HG02885 (cell line): ENCODE data around the gene CD2AP.
"Not testable (repeated sequence)": the region's sequence is repeated elsewhere in the genome, so short reads cannot be mapped to it uniquely, and the experiment has no call there.

ENCODE experiments used
- ATAC-seq: cut with Tn5 transposase; IDR thresholded peaks from one replicate; pipeline ENCODE4 v1.9.1; 2021; ENCODE audit warnings: mild to moderate bottlenecking; ENCODE audit not compliant: unreplicated experiment, poor library complexity

Gene CD2AP

GRCh38 chr6:47477497-47478232 is at the start of gene CD2AP:
CD2AP (plus strand) TSS chr6:47477789; CDS start chr6:47478245, 456 bp downstream.
- peak; percentile 80 for ATAC-seq

DNA sequence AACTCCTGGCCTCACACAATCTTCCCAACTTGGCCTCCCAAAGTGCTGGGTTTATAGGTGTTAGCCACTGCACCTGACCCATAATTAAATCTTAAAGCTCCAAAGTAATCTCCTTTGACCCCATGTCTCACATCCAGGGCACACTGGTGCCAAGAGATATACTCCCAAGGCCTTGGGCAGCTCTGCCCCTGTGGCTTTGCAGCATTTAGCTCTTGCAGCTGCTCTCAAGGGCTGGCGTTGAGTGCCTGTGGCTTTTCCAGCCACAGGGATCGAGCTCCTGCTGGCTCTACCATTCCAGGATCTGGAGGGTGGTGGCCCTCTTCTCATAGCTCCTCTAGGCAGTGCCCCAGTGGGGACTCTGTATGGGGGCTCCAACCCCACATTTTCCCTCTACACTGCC is 49.3 kb upstream of the CD2AP start:
- no peak for ATAC-seq

- no peak for ATAC-seq
Observed at GRCh38 chr6:47428746-47429664, 48.6 kb upstream of the CD2AP start.

GRCh38 chr6:47434372-47435253 is 43.0 kb upstream of the CD2AP start:
- no peak for ATAC-seq

DNA sequence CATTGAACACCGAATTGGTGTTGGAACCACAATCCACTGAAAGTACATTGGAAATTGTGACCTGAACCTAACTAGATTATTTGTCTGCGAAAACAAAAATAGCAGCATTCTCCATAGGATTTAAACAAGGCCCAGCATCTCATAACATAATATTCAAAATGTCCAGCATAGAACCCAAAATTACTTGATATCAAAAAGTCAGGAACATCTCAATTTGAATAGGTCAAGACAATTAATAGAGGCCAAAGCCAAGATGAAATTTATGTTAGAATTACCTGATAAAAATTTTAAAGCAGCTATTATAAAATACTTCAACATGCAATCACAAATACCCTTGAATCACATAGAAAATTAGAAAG is 42.4 kb upstream of the CD2AP start:
- ATAC-seq, result no peak

DNA sequence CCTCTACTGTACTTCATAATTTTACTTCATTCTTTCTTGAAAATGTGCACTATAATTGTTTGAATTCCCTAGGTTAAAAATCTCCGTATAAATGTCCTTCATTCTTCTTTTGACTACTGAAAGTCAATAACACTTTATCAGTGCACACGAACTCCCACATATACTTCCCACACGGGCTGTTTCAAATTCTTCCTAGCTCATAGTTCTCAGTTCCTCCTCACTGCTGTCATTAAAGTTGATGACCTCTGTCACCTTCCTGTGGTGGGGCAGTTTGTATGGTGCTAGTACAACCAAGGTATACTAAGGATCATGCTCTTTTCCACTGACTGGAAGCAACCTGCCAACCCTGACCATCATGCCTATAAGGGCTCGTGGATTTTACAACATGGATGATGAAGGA is 40.0 kb upstream of the CD2AP start:
- peak; percentile 77 for ATAC-seq

DNA sequence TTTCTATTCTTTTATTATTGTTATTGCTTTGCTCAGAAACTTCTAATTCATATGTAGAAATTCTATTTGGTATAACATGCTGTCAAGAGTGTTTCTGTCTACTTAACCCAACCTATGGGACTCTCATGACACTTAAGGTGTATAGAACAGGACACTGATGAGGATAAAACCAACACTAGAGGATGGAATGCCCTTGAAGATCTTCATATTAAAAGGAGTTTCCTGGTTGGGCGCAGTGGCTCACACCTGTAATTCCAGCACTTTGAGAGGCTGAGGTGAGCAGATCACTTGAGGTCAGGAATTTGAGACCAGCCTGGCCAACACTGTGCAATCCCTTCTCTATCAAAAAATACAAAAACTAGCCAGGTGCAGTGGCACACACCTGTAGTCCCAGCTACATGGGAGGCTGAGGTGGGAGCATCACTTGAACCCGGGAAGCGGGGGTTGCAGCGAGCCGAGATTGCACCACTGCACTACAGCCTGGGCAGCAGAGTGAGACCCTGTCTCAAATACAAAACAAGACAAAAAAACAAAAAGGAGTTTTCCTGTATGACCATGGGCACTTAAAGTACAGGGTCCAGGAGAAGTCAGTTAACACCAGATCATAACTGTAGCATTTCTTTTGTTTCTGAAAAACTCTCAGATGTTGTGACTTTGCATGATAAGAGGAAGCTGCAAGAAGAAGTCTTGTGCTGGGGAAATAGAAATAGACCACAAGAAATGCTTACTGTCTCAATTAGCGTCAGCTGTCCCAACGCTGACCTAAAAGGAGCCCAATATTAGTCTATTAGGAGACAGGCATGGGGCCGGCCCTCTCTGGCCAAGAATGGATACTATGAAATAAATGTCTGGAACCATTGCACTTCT is 38.9 kb upstream of the CD2AP start:
- peak; percentile 79 for ATAC-seq

GRCh38 chr6:47439348-47439668 is 38.3 kb upstream of the CD2AP start:
- peak; percentile 37 for ATAC-seq

- peak; percentile 55 for ATAC-seq
Observed at GRCh38 chr6:47440719-47441118, 36.9 kb upstream of the CD2AP start.

DNA sequence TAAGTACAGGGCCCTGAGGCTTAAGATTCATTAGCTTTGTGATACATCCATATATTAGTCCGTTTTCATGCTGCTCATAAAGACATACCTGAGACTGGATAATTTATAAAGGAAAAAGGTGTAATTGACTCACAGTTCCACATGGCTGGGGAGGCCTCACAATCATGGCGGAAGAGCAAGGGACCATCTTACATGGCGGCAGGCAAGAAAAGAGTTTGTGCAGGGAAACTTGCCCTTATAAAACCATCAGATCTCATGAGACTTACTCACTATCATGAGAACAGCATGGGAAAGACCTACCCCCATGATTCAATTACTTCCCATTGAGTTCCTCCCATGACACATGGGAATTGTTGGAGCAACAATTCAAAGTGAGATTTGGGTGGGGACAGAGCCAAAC is 32.6 kb upstream of the CD2AP start:
- ATAC-seq, result not testable (repeated sequence)

DNA sequence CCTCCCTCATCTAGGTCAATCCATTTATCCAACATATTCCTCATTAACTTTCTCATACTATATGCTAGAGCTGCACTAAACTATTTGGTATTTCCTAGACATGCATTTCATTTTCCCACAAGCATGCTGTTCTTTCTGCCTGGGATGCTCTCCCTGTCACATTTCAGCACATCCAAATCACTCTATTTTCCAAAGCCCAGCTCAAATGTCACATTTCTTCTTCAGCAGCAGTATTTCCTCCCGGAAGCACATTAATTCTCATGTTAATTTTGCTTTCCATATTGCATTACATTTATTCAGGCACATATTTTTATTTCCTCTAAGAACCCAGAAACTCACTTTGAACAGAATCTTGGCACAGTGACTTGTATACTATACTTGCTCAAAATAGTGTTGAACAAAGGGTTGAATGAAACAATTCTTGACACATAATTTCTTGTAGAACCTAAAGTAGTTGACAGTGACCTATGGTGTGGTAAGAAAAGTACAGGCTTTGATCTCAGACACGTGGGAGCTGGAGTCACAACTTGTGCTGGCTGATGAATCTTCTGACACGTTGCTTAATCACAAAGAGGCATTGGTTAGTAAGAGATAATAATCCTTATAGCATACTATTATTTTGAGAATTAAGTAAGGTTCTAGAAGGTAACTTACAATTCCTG is 30.8 kb upstream of the CD2AP start:
- ATAC-seq, result no peak

GRCh38 chr6:47447722-47448121 is 29.9 kb upstream of the CD2AP start:
- ATAC-seq, result no peak

GRCh38 chr6:47451162-47451561 is 26.4 kb upstream of the CD2AP start:
- ATAC-seq, result no peak

DNA sequence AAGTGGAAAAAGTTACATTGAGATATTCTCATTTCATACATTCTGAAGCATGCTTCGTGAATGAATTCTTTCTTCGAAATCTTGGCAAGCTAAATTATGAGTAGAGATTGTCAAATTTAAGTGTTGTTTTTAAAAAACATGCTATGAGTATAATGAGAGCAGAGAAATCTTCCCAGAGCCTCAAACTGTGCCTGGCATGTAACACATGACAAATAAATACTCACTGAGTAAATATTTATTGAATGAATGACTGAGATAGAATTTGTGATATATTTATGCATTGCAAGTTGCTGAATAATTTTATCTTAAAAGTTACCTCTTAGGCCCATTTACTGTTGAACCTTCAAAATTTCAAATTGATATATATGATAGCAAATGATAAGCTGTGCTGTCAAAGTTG is 24.7 kb upstream of the CD2AP start:
- no peak for ATAC-seq

DNA sequence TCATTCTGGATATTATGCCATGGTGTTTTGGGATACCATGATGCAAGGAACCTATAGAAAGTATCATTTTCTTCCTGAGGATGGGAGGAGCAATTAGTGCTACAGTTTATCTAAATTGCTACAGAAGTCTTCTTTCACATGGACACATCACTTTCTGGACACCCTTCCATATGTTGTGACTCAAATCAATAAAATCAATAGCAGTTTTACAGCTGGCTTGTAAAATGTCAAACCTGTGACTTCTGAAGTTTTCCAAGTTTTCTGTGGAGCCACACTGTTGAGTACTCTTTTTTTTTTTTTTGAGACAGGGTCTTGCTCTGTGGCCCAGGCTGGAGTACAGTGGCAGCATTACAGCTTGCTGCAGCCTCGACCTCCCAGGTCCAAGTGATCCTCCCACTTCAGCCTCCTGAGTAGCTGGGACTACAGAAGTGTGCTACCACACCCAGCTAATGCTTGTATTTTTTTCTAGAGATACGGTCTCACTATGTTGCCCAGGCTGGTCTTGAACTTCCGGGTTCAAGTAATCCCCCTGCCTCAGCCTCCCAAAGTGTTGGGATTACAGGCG is 24.1 kb upstream of the CD2AP start:
- ATAC-seq, result no peak

DNA sequence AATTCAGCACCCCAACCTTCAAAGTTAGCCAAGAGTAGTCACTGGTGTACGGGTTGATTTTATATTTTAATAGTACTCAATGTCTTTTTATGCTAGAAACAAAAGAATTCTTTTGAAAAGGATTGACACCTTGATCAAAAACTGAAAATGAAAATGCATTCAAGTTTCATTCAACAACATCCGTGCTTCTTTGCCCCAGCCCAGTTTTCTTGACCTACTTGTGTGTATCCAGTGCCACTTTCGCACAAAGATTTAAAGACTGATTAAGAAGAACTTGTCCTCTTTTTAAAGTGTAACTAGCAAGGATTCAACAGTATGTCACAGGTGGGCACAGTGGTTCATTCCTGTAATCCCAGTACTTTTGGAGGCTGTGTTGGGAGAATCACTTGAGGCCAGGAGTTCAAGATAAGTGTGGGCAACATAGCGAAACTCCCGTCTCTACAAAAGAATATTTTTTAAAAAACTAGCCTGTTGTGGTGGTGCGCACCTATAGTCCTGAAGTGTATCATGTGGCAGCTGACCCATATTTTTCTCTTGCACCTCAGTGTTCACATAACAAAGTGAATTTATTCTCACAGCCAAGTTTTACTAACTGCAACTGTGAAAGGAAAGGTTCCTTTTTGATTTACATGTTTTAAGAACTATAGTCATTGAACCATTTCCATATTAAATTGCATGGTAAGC is 22.7 kb upstream of the CD2AP start:
- ATAC-seq, result no peak

- peak; percentile 94 for ATAC-seq
Observed at GRCh38 chr6:47455533-47456209, 21.9 kb upstream of the CD2AP start.

GRCh38 chr6:47456536-47456975 is 21.0 kb upstream of the CD2AP start:
- ATAC-seq, result no peak
